HG03378 (cell line): ENCODE measurements around the gene NR4A3.

ENCODE experiments used
- ATAC-seq: cut with Tn5 transposase; IDR thresholded peaks from one replicate; pipeline ENCODE4 v1.9.1; 2021; ENCODE audit warnings: mild to moderate bottlenecking, moderate library complexity; ENCODE audit not compliant: unreplicated experiment

Gene NR4A3

GRCh38 chr9:99813739-99814138 lies 7.9 kb upstream of the NR4A3 start:
- no peak for ATAC-seq

GRCh38 chr9:99814359-99814758 lies 7.3 kb upstream of the NR4A3 start:
- ATAC-seq, result no peak

- ATAC-seq, result no peak
Measured at GRCh38 chr9:99816392-99816791, 5.3 kb upstream of the NR4A3 start.

GRCh38 chr9:99818500-99818899 lies 3.2 kb upstream of the NR4A3 start:
- ATAC-seq, result no peak

GRCh38 chr9:99819123-99819855 lies 2.4 kb upstream of the NR4A3 start:
- ATAC-seq, result peak; percentile 38

GRCh38 chr9:99819856-99820684 lies 1.6 kb upstream of the NR4A3 start:
- peak; percentile 31 for ATAC-seq

GRCh38 chr9:99820685-99821395 lies 845 bp upstream of the NR4A3 start:
- ATAC-seq, result no peak

GRCh38 chr9:99822109-99822805 lies 572 bp downstream of the NR4A3 start:
- no peak for ATAC-seq

GRCh38 chr9:99822806-99823591 lies 1.3 kb downstream of the NR4A3 start:
- ATAC-seq, result no peak

GRCh38 chr9:99823681-99824377 lies 2.1 kb downstream of the NR4A3 start:
- no peak for ATAC-seq

GRCh38 chr9:99824378-99825171 lies 2.9 kb downstream of the NR4A3 start:
- peak; percentile 22 for ATAC-seq

- ATAC-seq, result no peak
Measured at GRCh38 chr9:99825172-99826046, 3.7 kb downstream of the NR4A3 start.

- no peak for ATAC-seq
Measured at GRCh38 chr9:99826579-99826978, 4.9 kb downstream of the NR4A3 start.

- ATAC-seq, result no peak
Measured at GRCh38 chr9:99827244-99827643, 5.6 kb downstream of the NR4A3 start.

GRCh38 chr9:99828054-99828416 lies 6.3 kb downstream of the NR4A3 start:
- no peak for ATAC-seq

GRCh38 chr9:99828417-99829176 lies 6.9 kb downstream of the NR4A3 start:
- ATAC-seq, result no peak

GRCh38 chr9:99831857-99832557 lies 10.3 kb downstream of the NR4A3 start:
- ATAC-seq, result no peak
